HG03342 (cell line): Measurements from ENCODE around the gene NAT10.

Experiments
- ATAC-seq: cut with Tn5 transposase; IDR thresholded peaks from one replicate; pipeline ENCODE4 v1.9.1; 2021; ENCODE audit warnings: mild to moderate bottlenecking, moderate library complexity; ENCODE audit not compliant: unreplicated experiment

The NAT10 gene

GRCh38 chr11:34148504-34149165, 43.2 kb downstream of the NAT10 start:
- no peak for ATAC-seq

- ATAC-seq, result no peak
These were observed 43.8 kb downstream of the NAT10 start for GRCh38 chr11:34149274-34149673.

GRCh38 chr11:34149786-34150185, 44.4 kb downstream of the NAT10 start:
- no peak for ATAC-seq

- no peak for ATAC-seq
These were observed 45.2 kb downstream of the NAT10 start for GRCh38 chr11:34150494-34151151.

GRCh38 chr11:34151166-34151565, 45.7 kb downstream of the NAT10 start:
- ATAC-seq, result no peak

- ATAC-seq, result no peak
These were observed 46.8 kb downstream of the NAT10 start for GRCh38 chr11:34151916-34152845.

- ATAC-seq, result peak; percentile 72
These were observed 48.8 kb downstream of the NAT10 start for GRCh38 chr11:34154059-34154875.

GRCh38 chr11:34155057-34155756, 49.8 kb downstream of the NAT10 start:
- no peak for ATAC-seq

- ATAC-seq, result no peak
These were observed 50.3 kb downstream of the NAT10 start for GRCh38 chr11:34155757-34156062.

GRCh38 chr11:34157163-34157562, 51.7 kb downstream of the NAT10 start:
- no peak for ATAC-seq

- no peak for ATAC-seq
These were observed 53.2 kb downstream of the NAT10 start for GRCh38 chr11:34158661-34159060.

- no peak for ATAC-seq
These were observed 54.8 kb downstream of the NAT10 start for GRCh38 chr11:34160049-34160721.

GRCh38 chr11:34160791-34161190, 55.4 kb downstream of the NAT10 start:
- ATAC-seq, result no peak

GRCh38 chr11:34161361-34161760, 55.9 kb downstream of the NAT10 start:
- no peak for ATAC-seq

GRCh38 chr11:34161812-34162492, 56.5 kb downstream of the NAT10 start:
- no peak for ATAC-seq

GRCh38 chr11:34162493-34162820, 57.0 kb downstream of the NAT10 start:
- no peak for ATAC-seq

- no peak for ATAC-seq
These were observed 57.4 kb downstream of the NAT10 start for GRCh38 chr11:34162856-34163255.

- no peak for ATAC-seq
These were observed 59.7 kb downstream of the NAT10 start for GRCh38 chr11:34165121-34165520.

GRCh38 chr11:34165786-34166555, 60.5 kb downstream of the NAT10 start:
- ATAC-seq, result no peak
